Osteocyte (in vitro differentiated cells): ENCODE measurements around the gene CX3CR1. TPM values are rescaled to one million over a fixed set of nuclear protein-coding genes. Genes with fewer than 3 reads are reported as not detected.

Source experiments
- DNase-seq: peaks from one replicate; pipeline ENCODE4 v3.0.0; 2021; ENCODE audit warnings: mixed read lengths; ENCODE audit not compliant: unreplicated experiment; ENCODE audit errors: extremely low spot score
- H3K27ac Mint-ChIP-seq: one replicate; pipeline ENCODE4 v1.8.0; 2021; ENCODE audit warnings: mild to moderate bottlenecking, mixed read lengths; ENCODE audit not compliant: unreplicated experiment
- H3K27me3 Mint-ChIP-seq: one replicate; pipeline ENCODE4 v1.8.0; 2021; ENCODE audit warnings: mixed read lengths; ENCODE audit not compliant: unreplicated experiment
- H3K36me3 Mint-ChIP-seq: one replicate; pipeline ENCODE4 v1.8.0; 2021; ENCODE audit warnings: mixed read lengths; ENCODE audit not compliant: unreplicated experiment
- H3K4me1 Mint-ChIP-seq: one replicate; pipeline ENCODE4 v1.8.0; 2021; ENCODE audit warnings: mixed read lengths; ENCODE audit not compliant: unreplicated experiment
- H3K4me3 Mint-ChIP-seq: one replicate; pipeline ENCODE4 v1.8.0; 2021; ENCODE audit warnings: mild to moderate bottlenecking, moderate library complexity, mixed read lengths; ENCODE audit not compliant: unreplicated experiment
- H3K9me3 Mint-ChIP-seq: one replicate; pipeline ENCODE4 v1.8.0; 2021; ENCODE audit warnings: mixed read lengths; ENCODE audit not compliant: unreplicated experiment
- total RNA-seq: library from RNA; stranded (reverse); gene quantifications from 2 replicates; pipeline ENCODE4 v1.2.1, GENCODE V29; 2021
- TF ChIP-seq, protein P1 (sequence below): fragments of 200-600 bp; sonication (generic); IDR thresholded peaks from 2 replicates; pipeline ENCODE4 v1.5.0; 2021; ENCODE audit warnings: antibody characterized with exemption, mild to moderate bottlenecking, moderate library complexity

The CX3CR1 gene
- total RNA-seq, 1 donor from 2014 or later: not detected

DNA sequence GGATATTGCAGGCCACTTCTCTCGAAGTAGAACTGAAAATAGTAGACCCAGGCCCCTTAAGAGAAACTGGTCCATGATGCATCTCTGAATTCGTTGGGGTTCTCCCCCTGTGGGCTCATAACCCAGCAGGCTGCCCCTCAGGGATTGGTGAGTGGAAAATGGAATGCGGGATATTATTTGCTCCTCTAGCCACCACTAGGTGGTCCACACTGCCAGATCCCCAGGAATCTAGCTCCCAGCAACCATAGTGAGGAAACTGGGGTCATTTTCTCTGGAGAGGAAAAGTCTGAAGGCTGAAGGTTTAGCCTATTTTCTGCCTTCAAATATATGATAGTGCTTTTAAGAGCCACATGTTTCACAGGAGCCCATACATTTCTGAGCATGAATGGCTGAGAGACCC is 6.7 kb downstream of the CX3CR1 start:
- no peaks in the 10 kb centered on the region for H3K9me3 Mint-ChIP-seq
- TF ChIP-seq, protein P1, sequence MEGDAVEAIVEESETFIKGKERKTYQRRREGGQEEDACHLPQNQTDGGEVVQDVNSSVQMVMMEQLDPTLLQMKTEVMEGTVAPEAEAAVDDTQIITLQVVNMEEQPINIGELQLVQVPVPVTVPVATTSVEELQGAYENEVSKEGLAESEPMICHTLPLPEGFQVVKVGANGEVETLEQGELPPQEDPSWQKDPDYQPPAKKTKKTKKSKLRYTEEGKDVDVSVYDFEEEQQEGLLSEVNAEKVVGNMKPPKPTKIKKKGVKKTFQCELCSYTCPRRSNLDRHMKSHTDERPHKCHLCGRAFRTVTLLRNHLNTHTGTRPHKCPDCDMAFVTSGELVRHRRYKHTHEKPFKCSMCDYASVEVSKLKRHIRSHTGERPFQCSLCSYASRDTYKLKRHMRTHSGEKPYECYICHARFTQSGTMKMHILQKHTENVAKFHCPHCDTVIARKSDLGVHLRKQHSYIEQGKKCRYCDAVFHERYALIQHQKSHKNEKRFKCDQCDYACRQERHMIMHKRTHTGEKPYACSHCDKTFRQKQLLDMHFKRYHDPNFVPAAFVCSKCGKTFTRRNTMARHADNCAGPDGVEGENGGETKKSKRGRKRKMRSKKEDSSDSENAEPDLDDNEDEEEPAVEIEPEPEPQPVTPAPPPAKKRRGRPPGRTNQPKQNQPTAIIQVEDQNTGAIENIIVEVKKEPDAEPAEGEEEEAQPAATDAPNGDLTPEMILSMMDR: peak; percentile 10
- H3K27ac Mint-ChIP-seq: no peak overlapping the region

GRCh38 chr3:39272191-39272590 is 7.6 kb downstream of the CX3CR1 start:
- H3K4me3 Mint-ChIP-seq: no peak overlapping the region
- no peak for DNase-seq
- H3K27ac Mint-ChIP-seq: no peak overlapping the region
- H3K36me3 Mint-ChIP-seq: no peaks in the 10 kb centered on the region
- H3K27me3 Mint-ChIP-seq: peaks cover 28% of the 10 kb centered on the region
- no peaks in the 10 kb centered on the region for H3K9me3 Mint-ChIP-seq
- no peaks in the 10 kb centered on the region for H3K4me1 Mint-ChIP-seq
- TF ChIP-seq, protein P1: no peak

More for the DNA sequence above, 6.7 kb downstream of the CX3CR1 start:
- no peaks in the 10 kb centered on the region for H3K36me3 Mint-ChIP-seq
- H3K4me1 Mint-ChIP-seq: no peaks in the 10 kb centered on the region
- H3K4me3 Mint-ChIP-seq: no peak overlapping the region
- peaks cover 28% of the 10 kb centered on the region for H3K27me3 Mint-ChIP-seq
- no peak for DNase-seq

DNA sequence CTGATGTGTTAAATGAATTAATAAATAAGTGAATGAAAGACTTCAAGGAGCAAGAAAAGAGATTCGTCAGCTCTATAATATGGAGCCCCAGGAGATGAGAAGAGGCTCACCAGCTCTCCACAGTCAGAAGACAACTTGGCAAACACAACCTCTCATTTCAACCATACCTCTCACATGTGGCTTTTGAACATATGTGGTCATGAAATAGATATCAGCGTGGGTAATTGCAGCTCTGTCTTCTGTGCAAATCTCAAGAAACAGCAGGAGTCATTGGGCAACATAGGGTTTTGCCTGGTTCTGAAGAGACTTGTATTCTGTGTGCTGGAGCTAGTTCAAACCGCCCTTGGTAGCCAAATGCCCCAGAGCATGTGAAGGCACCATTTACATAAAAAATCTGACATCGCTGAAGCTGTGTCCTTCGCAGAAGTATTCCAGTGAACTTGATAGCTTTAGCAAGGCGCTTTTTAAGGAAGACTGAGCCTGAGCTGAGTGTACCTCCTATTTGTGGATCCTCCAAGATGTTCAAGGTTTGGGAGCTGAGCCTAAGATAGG is 8.4 kb downstream of the CX3CR1 start:
- H3K9me3 Mint-ChIP-seq: no peaks in the 10 kb centered on the region
- peaks cover 25% of the 10 kb centered on the region for H3K27me3 Mint-ChIP-seq
- no peak overlapping the region for H3K4me3 Mint-ChIP-seq
- H3K27ac Mint-ChIP-seq: no peak overlapping the region
- DNase-seq: no peak
- TF ChIP-seq, protein P1: no peak
- H3K36me3 Mint-ChIP-seq: no peaks in the 10 kb centered on the region
- H3K4me1 Mint-ChIP-seq: no peaks in the 10 kb centered on the region

- H3K4me1 Mint-ChIP-seq: no peaks in the 10 kb centered on the region
- H3K27me3 Mint-ChIP-seq: peaks cover 21% of the 10 kb centered on the region
- peak; percentile 59 for DNase-seq
- no peaks in the 10 kb centered on the region for H3K9me3 Mint-ChIP-seq
- no peaks in the 10 kb centered on the region for H3K36me3 Mint-ChIP-seq
- TF ChIP-seq, protein P1: no peak
- H3K4me3 Mint-ChIP-seq: no peak overlapping the region
- no peak overlapping the region for H3K27ac Mint-ChIP-seq
Measured at GRCh38 chr3:39269528-39269927, 10.3 kb downstream of the CX3CR1 start.

DNA sequence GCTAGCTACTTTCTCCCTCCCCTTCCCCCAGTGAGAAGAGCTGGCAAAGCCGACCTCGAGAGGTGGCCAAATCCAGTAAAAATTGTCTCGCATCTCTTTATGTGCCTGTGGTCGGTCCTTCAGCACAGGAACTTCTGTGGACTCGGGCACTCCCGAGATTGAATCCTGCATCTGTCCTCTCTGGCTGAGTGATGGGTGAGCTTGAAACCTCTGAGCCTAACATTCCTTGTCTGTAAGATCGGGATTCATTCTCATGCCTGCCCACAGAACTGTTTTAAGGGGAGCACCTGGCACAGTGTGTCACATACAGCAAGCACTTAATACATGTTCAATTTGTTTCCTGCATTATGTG is 11.3 kb downstream of the CX3CR1 start:
- H3K9me3 Mint-ChIP-seq: no peaks in the 10 kb centered on the region
- DNase-seq: peak; percentile 40
- no peaks in the 10 kb centered on the region for H3K36me3 Mint-ChIP-seq
- TF ChIP-seq, protein P1: no peak
- no peak overlapping the region for H3K27ac Mint-ChIP-seq
- peaks cover 22% of the 10 kb centered on the region for H3K27me3 Mint-ChIP-seq
- no peaks in the 10 kb centered on the region for H3K4me1 Mint-ChIP-seq
- H3K4me3 Mint-ChIP-seq: no peak overlapping the region
